Endothelial cell (in vitro differentiated cells): ENCODE measurements around the gene SSTR4. TPM values are rescaled to one million over a fixed set of nuclear protein-coding genes. Genes with fewer than 3 reads are reported as not detected.

ENCODE experiments used
- DNase-seq: peaks from one replicate; pipeline ENCODE4 v3.0.0; 2021; ENCODE audit warnings: low spot score
- H3K27ac Mint-ChIP-seq: one replicate; pipeline ENCODE4 v1.8.0; 2021; ENCODE audit warnings: mixed read lengths, inconsistent platforms; ENCODE audit not compliant: unreplicated experiment
- H3K27me3 Mint-ChIP-seq: one replicate; pipeline ENCODE4 v1.8.0; 2021; ENCODE audit warnings: mild to moderate bottlenecking, moderate library complexity, mixed read lengths, inconsistent platforms; ENCODE audit not compliant: unreplicated experiment
- H3K36me3 Mint-ChIP-seq: one replicate; pipeline ENCODE4 v1.8.0; 2021; ENCODE audit warnings: mild to moderate bottlenecking, low read depth, mixed read lengths, inconsistent platforms; ENCODE audit not compliant: unreplicated experiment
- H3K4me1 Mint-ChIP-seq: one replicate; pipeline ENCODE4 v1.8.0; 2021; ENCODE audit warnings: mild to moderate bottlenecking, mixed read lengths, inconsistent platforms; ENCODE audit not compliant: unreplicated experiment
- H3K4me3 Mint-ChIP-seq: one replicate; pipeline ENCODE4 v1.8.0; 2021; ENCODE audit warnings: mild to moderate bottlenecking, mixed read lengths, inconsistent platforms; ENCODE audit not compliant: unreplicated experiment
- H3K9me3 Mint-ChIP-seq: one replicate; pipeline ENCODE4 v1.8.0; 2021; ENCODE audit warnings: mixed read lengths, inconsistent platforms; ENCODE audit not compliant: unreplicated experiment
- total RNA-seq: library from RNA; stranded (reverse); fragmentation: NEBNext Ultra II Directional; extraction: Animal tissue kit (Norgen Biotek cat#: 25700); gene quantifications from one replicate; pipeline ENCODE4 v1.2.1, GENCODE V29; 2021; ENCODE audit not compliant: unreplicated experiment
- TF ChIP-seq, protein P1 (sequence below): fragments of 200-600 bp; sonication (generic); IDR thresholded peaks from one replicate; pipeline ENCODE4 v1.5.0; 2021; ENCODE audit warnings: antibody characterized with exemption; ENCODE audit not compliant: unreplicated experiment

SSTR4 gene
- total RNA-seq, 1 donor from 2014 or later, result not detected

DNA sequence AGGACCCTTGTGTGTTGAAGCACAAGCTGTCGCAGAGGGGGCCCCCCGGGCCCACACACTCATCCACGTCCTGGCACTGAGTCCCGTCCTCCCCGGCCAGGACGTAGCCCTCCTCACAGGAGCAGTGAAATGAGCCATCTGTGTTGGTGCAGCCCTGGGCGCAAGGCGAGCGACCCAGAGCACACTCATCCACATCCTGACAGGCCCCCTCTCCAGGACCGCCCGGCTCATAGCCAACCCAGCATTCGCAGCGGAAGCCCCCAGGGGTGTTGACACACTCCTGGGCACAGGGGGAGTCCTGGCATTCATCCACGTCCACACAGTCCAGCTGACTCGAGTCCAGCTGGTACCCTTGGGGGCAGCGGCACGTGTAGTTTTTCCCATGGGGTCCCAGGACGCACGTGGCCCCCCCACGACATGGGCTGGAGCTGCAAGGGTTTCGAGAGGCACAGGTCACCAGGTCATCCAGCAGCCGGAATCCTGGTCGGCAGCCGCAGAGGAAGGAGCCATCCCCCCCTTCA lies 49.8 kb downstream of the SSTR4 start:
- TF ChIP-seq, protein P1, sequence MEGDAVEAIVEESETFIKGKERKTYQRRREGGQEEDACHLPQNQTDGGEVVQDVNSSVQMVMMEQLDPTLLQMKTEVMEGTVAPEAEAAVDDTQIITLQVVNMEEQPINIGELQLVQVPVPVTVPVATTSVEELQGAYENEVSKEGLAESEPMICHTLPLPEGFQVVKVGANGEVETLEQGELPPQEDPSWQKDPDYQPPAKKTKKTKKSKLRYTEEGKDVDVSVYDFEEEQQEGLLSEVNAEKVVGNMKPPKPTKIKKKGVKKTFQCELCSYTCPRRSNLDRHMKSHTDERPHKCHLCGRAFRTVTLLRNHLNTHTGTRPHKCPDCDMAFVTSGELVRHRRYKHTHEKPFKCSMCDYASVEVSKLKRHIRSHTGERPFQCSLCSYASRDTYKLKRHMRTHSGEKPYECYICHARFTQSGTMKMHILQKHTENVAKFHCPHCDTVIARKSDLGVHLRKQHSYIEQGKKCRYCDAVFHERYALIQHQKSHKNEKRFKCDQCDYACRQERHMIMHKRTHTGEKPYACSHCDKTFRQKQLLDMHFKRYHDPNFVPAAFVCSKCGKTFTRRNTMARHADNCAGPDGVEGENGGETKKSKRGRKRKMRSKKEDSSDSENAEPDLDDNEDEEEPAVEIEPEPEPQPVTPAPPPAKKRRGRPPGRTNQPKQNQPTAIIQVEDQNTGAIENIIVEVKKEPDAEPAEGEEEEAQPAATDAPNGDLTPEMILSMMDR, result no peak
- H3K9me3 Mint-ChIP-seq, result no peaks in the 10 kb centered on the region
- no peak for DNase-seq
- H3K36me3 Mint-ChIP-seq, result peaks cover 10% of the 10 kb centered on the region
- no peak overlapping the region for H3K4me3 Mint-ChIP-seq
- peaks cover 53% of the 10 kb centered on the region for H3K4me1 Mint-ChIP-seq
- H3K27ac Mint-ChIP-seq, result no peak overlapping the region
- H3K27me3 Mint-ChIP-seq, result peaks cover 7% of the 10 kb centered on the region

DNA sequence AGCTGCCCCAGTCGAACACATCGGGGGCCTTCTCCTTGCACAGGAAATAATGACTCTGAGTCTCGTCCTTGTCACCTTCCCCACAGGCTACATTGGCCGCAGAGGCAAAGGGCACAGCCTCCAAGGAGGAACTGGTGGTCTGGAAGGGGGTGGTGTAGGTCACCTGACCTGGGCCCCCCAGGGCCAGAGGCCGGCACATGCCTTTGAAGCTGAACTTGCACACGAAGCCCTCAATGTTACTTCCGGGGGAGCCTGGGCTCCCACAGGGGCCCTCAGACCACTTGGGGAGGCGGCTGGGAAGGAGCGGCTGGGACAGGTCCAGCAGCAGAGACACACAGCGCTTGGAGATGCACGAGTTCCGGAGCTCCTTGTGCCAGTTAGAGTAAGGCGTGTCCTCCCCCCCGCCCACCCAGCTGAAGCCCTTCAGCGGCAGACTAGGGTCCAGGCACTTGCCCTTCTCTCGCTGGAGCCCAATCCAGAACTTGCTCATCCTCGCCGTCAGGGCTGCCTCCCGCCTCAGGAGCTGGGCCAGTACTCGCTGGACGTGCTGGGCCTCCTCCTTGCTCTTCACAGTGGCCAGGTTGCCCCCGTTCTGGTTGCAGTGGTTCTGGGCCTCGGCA lies 50.4 kb downstream of the SSTR4 start:
- H3K36me3 Mint-ChIP-seq, result peaks cover 10% of the 10 kb centered on the region
- no peak overlapping the region for H3K4me3 Mint-ChIP-seq
- DNase-seq, result no peak
- H3K4me1 Mint-ChIP-seq, result peaks cover 46% of the 10 kb centered on the region
- no peak overlapping the region for H3K27ac Mint-ChIP-seq
- peaks cover 7% of the 10 kb centered on the region for H3K27me3 Mint-ChIP-seq
- H3K9me3 Mint-ChIP-seq, result no peaks in the 10 kb centered on the region
- TF ChIP-seq, protein P1, result no peak

- TF ChIP-seq, protein P1, result no peak
- no peak within 1 kb of the TSS for H3K4me3 Mint-ChIP-seq
- peaks cover 6% of the 10 kb centered on the region for H3K36me3 Mint-ChIP-seq
- peak within 1 kb of the TSS; percentile 89 for H3K27ac Mint-ChIP-seq
- H3K9me3 Mint-ChIP-seq, result no peaks in the 10 kb centered on the region
- peak; percentile 36 for DNase-seq
- H3K27me3 Mint-ChIP-seq, result peaks cover 7% of the 10 kb centered on the region
- H3K4me1 Mint-ChIP-seq, result peaks cover 41% of the 10 kb centered on the region
These were observed 51.0 kb downstream of the SSTR4 start, which contains the start of gene CD93 for GRCh38 chr20:23086056-23086566. Gene CD93, minus strand, starts transcription at chr20:23086324. Its CDS starts 132 bp downstream, at chr20:23086192.

DNA sequence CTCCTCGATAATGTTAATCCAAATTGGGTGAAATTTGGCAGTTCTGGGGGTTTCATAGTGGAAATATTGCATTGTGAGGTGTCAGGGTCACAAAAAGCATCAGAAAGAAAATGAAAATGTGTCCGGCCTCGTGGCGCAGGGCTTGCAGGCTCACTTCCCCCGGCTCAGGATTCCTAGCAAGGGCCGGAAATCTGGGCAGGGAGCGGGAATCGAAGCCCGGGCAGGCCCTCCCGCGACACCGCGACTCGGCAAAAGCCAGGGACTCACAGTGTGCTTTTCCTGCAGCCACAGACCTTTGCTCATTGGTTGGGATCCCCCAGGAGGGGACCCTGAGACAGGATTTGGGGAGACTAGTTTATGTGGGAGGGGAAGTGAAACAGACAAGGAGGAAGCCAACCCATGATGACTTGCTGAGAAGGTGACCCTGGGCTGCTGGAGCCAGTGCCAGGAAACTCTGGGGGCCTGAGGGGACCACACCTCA lies 51.9 kb downstream of the SSTR4 start:
- H3K4me1 Mint-ChIP-seq, result peaks cover 37% of the 10 kb centered on the region
- DNase-seq, result no peak
- TF ChIP-seq, protein P1, result no peak

More for the DNA sequence above, 51.9 kb downstream of the SSTR4 start:
- Mint-ChIP-seq H3K4me3 (no peak overlapping the region), H3K27ac (peak overlapping the region; percentile 89), H3K9me3 (no peaks in the 10 kb centered on the region), H3K36me3 (peaks cover 4% of the 10 kb centered on the region), H3K27me3 (peaks cover 7% of the 10 kb centered on the region)
